Activated CD8-positive, alpha-beta memory T cell treated with anti-CD3 and anti-CD28 coated beads, Interleukin-2, amount 50 U/mL, for 24 hours (primary cell): ENCODE results near the gene BLMH.
A peak's percentile ranks its signal among the peaks of the same experiment; 100 is the strongest.

Experiments used
- DNase-seq: peaks from one replicate; pipeline ENCODE4 v3.0.0-alpha.2; 2020; ENCODE audit errors: extremely low read depth

BLMH gene, protein sequence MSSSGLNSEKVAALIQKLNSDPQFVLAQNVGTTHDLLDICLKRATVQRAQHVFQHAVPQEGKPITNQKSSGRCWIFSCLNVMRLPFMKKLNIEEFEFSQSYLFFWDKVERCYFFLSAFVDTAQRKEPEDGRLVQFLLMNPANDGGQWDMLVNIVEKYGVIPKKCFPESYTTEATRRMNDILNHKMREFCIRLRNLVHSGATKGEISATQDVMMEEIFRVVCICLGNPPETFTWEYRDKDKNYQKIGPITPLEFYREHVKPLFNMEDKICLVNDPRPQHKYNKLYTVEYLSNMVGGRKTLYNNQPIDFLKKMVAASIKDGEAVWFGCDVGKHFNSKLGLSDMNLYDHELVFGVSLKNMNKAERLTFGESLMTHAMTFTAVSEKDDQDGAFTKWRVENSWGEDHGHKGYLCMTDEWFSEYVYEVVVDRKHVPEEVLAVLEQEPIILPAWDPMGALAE

GRCh38 chr17:30291543-30292285, at the start of gene BLMH:
Gene BLMH (minus strand): TSS chr17:30291944. CDS start chr17:30291819, 125 bp downstream.
- peak; percentile 47 for DNase-seq

DNA sequence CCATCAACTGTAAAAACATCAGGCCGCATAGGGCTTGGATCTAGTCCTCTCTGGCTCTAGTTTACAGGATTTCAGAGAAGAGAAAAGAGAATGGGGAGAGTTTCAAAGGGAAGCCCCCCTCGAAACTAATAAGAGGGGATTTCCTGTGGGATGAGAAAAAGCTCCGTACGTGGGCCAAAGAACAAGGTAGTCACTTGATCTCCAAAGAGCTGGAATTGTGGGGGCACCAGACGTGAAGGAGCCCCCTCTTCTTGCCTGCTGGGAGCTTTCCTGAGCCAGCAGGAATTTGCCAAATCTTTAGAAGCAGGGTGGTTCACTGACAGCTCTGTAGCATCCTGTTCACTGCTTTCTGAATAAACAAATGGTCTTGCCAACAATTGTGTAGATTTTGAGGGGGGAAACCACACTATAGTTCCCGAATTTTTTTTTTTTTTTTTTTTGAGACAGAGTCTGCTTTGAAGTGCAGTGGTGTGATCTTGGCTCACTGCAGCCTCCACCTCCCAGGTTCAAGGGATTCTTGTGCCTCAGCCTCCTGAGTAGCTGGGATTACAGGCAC, 49.1 kb upstream of the BLMH start:
- DNase-seq: no peak

- no peak for DNase-seq
Observed at GRCh38 chr17:30339086-30339485, 47.3 kb upstream of the BLMH start.

GRCh38 chr17:30337393-30337999, 45.8 kb upstream of the BLMH start:
- DNase-seq: no peak

DNA sequence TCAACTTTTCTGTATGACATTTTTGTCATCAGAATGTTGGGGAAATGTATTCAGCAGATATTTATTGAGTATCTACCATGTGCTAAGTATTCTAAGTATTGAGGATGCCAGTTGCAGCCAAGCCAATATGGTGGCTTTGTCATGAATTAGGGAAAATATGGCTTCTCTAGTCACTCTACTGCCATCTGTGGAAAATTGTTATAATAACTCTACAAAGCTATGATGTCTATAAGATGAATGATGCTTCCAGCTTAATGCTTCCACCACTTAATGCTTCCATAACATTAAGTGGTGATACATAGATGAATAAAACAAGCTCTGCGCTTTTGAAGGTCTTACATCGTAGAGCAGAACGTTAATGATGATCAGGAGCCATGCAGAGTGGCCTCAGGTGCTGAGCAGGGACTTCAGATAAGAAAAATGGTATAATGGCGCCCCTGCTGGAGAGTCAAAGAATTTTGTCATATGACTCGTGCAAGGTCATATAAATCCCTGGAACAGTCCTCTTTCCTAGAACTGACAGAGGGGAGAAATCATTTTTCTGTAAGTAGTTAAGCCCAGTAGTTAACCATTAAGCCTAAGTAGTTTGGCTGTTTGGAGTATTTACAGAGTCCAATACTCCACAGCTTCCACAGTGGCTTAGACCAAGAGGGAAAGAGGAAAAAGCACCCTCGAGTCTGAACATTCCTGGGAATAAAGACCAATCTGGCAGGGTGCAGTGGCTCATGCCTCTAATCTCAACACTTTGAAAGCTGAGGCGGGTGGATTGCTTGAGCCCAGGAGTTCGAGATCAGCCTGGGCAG, 44.8 kb upstream of the BLMH start:
- no peak for DNase-seq

GRCh38 chr17:30334421-30334820, 42.7 kb upstream of the BLMH start:
- no peak for DNase-seq

- DNase-seq: no peak
Observed at GRCh38 chr17:30333503-30334360, 42.0 kb upstream of the BLMH start, which contains the start of gene TMIGD1. Gene TMIGD1 (minus strand): TSS chr17:30334057. CDS start chr17:30332133, 1,924 bp downstream.

GRCh38 chr17:30332057-30332542, 40.4 kb upstream of the BLMH start:
- no peak for DNase-seq

GRCh38 chr17:30326809-30327208, 35.1 kb upstream of the BLMH start:
- no peak for DNase-seq

- no peak for DNase-seq
Observed at GRCh38 chr17:30324723-30325122, 33.0 kb upstream of the BLMH start.

GRCh38 chr17:30323895-30324319, 32.2 kb upstream of the BLMH start:
- DNase-seq: no peak

DNA sequence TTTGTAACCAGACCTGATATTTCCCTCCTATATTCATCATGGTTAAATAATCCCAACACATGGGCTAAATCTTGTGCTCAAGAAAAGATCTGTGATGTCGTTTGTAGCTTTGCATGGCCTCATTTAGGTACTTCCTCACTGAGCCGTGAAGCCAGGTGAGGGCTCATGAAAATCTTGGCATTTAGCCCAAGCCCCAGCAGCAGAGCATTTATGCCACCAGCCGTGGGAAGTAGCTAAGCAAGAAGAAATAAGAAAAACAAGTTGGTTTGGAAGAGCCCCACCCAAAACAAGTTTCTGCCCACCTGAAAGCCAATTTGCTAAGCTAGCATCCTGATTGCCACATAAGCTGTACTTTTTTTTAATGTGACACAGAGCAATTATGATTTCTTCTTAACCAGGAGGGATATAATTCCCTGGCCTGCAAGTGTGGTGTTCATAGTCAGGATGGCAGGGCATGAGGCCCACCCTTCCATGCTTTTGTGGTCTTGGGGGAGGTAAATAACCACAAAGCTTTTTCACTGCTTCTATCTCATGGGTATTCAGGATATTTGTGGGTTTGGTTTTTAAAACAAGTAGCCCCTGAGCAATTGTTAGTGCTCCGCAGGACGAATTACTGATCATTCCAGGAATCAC, 31.6 kb upstream of the BLMH start:
- no peak for DNase-seq

GRCh38 chr17:30321314-30321713, 29.6 kb upstream of the BLMH start:
- no peak for DNase-seq

GRCh38 chr17:30318155-30318554, 26.4 kb upstream of the BLMH start:
- no peak for DNase-seq

- DNase-seq: no peak
Observed at GRCh38 chr17:30316736-30317135, 25.0 kb upstream of the BLMH start.

GRCh38 chr17:30315106-30315505, 23.4 kb upstream of the BLMH start:
- no peak for DNase-seq

GRCh38 chr17:30314474-30314873, 22.7 kb upstream of the BLMH start:
- no peak for DNase-seq

DNA sequence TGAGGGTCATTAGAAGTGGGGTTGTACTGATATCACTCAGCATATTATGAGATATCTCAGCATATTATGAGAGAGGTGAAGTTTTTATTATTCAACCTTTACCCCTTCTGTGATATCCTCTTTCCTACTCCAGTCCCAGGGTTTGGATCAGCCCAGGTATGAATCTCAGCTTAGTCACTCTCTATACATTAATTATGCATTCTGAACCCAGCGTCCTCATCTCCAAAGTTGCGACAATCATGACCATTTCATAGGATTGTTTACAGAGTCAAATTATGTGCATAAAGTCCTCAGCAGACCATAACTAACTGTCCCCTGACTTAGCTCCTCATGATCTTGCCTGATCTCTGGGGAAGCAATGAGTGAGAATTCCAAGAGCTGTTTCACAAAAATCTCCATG, 20.5 kb upstream of the BLMH start:
- no peak for DNase-seq

DNA sequence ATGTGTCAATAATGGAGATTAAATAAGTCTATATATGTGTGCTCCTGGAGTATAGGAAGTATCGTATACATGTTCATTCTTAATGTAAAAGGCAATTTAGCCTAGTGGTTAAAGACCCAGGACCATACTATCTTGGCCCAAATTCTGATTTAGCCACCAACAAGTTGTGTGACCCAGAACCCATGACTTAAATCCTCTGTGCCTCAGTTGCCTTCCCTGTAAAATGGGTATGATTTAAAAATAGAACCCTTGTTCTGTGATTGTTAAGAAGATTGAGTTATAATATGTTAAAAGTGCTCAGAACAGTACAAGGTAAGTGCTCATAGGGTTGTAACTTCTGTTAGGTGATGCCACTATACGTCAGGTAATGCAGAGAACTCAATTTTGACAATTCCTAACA, 18.8 kb upstream of the BLMH start:
- no peak for DNase-seq

DNA sequence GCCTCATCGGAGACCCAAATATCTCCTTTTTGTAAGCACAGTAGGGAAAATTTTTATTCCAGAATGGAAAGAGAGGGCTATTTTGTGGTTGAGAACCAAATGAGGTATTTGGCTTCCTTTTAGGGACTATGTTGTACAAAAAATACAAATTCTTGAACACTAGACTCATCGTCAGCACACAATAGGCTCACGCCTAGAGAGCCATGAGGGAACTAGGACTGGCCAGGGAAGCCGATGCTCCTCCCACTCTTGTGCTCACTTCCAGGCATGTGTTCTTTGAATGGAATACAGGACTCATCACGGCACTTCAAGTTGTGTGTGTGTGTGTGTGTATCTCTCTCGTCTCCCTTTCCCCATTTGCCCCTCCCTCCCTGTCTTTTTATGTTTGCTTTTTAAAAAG, 17.8 kb upstream of the BLMH start:
- DNase-seq: no peak
